Tibial nerve (tissue), 4 donors: ENCODE data around the gene SEMA4C. TPM values are rescaled to one million over a fixed set of nuclear protein-coding genes. Genes with fewer than 3 reads are reported as not detected.

Experiments
- DNase-seq, 2 donors: peaks; one replicate each; pipeline ENCODE4 v3.0.0-alpha.2; 2019; ENCODE audit warnings: low spot score in 2 of 2
- H3K27ac ChIP-seq, 4 donors: fragments of 200-600 bp; sonication (generic) in 3 of 4; one replicate each; pipeline ENCODE4 v1.5.1; 2017 to 2019; ENCODE audit warnings: mild to moderate bottlenecking in 1 of 4
- H3K27me3 ChIP-seq, 2 donors: fragments of 200-600 bp; sonication (generic) in 1 of 2; one replicate each; pipeline versions ENCODE4 v1.5.1 to v1.6.0; 2017 to 2019
- H3K36me3 ChIP-seq, 3 donors: fragments of 200-600 bp; sonication (generic); one replicate each; pipeline ENCODE4 v1.5.1; 2018 to 2019
- H3K4me1 ChIP-seq, 4 donors: fragments of 200-600 bp; sonication (generic) in 3 of 4; one replicate each; pipeline ENCODE4 v1.5.1; 2017 to 2019
- H3K4me3 ChIP-seq, 4 donors: fragments of 200-600 bp; sonication (generic) in 3 of 4; one replicate each; pipeline ENCODE4 v1.5.1; 2017 to 2019; ENCODE audit warnings: mild to moderate bottlenecking in 1 of 4, moderate library complexity in 1 of 4
- H3K9me3 ChIP-seq, 4 donors: fragments of 200-600 bp; sonication (generic) in 3 of 4; one replicate each; pipeline ENCODE4 v1.5.1; 2017 to 2019
- EP300 ChIP-seq, 2 donors: sonication (generic); formaldehyde crosslinking; IDR thresholded peaks; one replicate each; pipeline ENCODE4 v1.6.1; 2017; ENCODE audit warnings: antibody characterized with exemption in 2 of 2, mild to moderate bottlenecking in 1 of 2
- POLR2A ChIP-seq, 2 donors: fragments of 450-650 bp; IDR thresholded peaks; one replicate each; pipeline ENCODE4 v1.6.1; 2017; ENCODE audit warnings: antibody characterized with exemption in 2 of 2, mild to moderate bottlenecking in 2 of 2, moderate library complexity in 2 of 2
- WGBS, 2 donors: methylation state at CpG; one replicate each; pipeline ENCODE4 v1.1.5; 2018; 5-methylcytosine and 5-hydroxymethylcytosine counted together
- total RNA-seq, 4 donors: library from RNA; depleted of rRNA; stranded (reverse); fragments of >200 nt; gene quantifications; one replicate each; pipeline ENCODE4 v1.1.0, GENCODE V29; 2016
- TF ChIP-seq, protein P1 (sequence below), 5 experiments: fragments of 200-600 bp in 3 of 5; fragments of 450-650 bp in 2 of 5; sonication (generic) in 3 of 5; IDR thresholded peaks; one replicate each; pipeline ENCODE4 v1.5.1; 2016 to 2019; ENCODE audit warnings: antibody characterized with exemption in 5 of 5, mild to moderate bottlenecking in 3 of 5, moderate library complexity in 2 of 5

The SEMA4C gene
- total RNA-seq, 4 donors from 2014 or later, result 120 to 181 (median 147) TPM

DNA sequence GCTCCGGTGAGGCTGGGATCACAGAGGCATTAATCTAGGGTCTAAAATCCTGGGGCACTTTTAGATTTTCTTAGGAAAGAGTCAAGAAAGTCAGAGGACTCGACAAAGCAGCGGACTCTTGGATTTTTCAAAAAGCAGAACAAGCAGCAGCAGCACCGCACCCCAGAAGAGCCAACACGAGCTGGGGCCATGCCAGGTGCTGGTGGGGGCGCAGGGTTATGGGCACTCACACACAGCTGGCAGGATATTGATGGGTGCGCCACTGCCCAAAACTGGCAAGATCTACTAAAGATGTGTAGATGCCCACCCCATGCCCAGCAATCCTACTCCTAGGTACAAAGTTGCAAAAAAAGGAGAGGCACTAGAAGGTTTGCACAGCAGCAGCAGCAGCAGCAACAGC lies 33.9 kb upstream of the SEMA4C start:
- Histone ChIP-seq H3K4me1 (peaks cover 0 to 39% (median 25%) of the 10 kb centered on the region in 4 donors), H3K4me3 (no peak overlapping the region), H3K36me3 (no peaks in the 10 kb centered on the region), H3K27ac (peak overlapping the region; percentile 5 to 71 (median 52)), H3K27me3 (no peaks in the 10 kb centered on the region), H3K9me3 (no peaks in the 10 kb centered on the region)
- DNase-seq, result no peak
- WGBS, 2 donors, result 53 to 60% methylated on average over 7 of the region's 7 CpGs
- TF ChIP-seq POLR2A (IDR thresholded peaks at IDR 0.05), result no peak
- TF ChIP-seq EP300 (IDR thresholded peaks at IDR 0.05), result no peak
- TF ChIP-seq, protein P1, sequence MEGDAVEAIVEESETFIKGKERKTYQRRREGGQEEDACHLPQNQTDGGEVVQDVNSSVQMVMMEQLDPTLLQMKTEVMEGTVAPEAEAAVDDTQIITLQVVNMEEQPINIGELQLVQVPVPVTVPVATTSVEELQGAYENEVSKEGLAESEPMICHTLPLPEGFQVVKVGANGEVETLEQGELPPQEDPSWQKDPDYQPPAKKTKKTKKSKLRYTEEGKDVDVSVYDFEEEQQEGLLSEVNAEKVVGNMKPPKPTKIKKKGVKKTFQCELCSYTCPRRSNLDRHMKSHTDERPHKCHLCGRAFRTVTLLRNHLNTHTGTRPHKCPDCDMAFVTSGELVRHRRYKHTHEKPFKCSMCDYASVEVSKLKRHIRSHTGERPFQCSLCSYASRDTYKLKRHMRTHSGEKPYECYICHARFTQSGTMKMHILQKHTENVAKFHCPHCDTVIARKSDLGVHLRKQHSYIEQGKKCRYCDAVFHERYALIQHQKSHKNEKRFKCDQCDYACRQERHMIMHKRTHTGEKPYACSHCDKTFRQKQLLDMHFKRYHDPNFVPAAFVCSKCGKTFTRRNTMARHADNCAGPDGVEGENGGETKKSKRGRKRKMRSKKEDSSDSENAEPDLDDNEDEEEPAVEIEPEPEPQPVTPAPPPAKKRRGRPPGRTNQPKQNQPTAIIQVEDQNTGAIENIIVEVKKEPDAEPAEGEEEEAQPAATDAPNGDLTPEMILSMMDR (IDR thresholded peaks at IDR 0.05), result no peak

DNA sequence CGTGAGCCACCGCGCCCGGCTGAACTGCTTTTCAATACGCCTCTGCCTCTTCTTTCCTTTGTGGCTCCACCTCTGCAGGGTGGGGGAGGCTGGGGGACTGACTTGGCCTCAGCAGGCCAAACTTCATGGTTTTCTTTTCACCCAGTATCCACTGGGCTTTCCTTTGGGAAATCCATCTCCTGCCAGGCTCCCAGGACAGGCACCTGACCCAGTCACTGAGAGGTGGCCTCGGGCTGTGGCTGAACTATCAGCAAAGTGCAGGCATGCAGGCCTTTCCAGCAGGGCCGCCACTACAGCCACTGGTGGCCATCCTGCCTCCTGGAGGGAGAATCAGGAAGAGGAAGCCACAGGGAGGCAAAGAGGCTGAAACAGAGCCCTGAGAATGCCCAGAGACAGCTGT lies 33.4 kb upstream of the SEMA4C start:
- Histone ChIP-seq H3K4me1 (peaks cover 0 to 34% (median 25%) of the 10 kb centered on the region in 4 donors), H3K27me3 (no peaks in the 10 kb centered on the region), H3K9me3 (no peaks in the 10 kb centered on the region), H3K36me3 (no peaks in the 10 kb centered on the region), H3K27ac (peak overlapping the region in 3 of 4 donors; percentile 40 to 71 (median 65)), H3K4me3 (no peak overlapping the region)
- no peak for DNase-seq
- 85 to 86% methylated on average over 6 to 7 of the region's 7 CpGs for WGBS, 2 donors
- TF ChIP-seq EP300 (IDR thresholded peaks at IDR 0.05) (no peak), POLR2A (IDR thresholded peaks at IDR 0.05) (no peak)
- TF ChIP-seq, protein P1 (IDR thresholded peaks at IDR 0.05), result no peak

DNA sequence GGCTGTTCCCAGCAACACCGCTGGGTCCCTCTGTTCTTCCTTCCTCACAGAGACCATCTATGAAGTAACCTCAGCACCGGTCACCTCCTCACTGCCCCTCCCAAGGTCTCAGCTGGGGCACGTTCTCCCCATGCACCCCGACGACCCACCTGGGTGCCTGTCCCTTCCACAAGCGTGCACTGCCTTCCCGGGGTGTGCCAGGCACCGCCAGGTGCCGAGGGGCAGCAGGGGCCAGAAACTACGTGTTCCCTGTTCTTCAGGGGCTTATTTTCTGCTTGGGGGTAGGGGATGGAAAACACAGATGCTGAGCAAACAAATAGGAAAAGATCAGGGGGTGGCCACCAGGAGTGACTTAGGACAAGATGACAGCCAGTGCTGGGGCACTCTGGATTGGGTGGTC lies 30.4 kb upstream of the SEMA4C start:
- 85 to 89% methylated on average over 10 of the region's 10 CpGs for WGBS, 2 donors

DNA sequence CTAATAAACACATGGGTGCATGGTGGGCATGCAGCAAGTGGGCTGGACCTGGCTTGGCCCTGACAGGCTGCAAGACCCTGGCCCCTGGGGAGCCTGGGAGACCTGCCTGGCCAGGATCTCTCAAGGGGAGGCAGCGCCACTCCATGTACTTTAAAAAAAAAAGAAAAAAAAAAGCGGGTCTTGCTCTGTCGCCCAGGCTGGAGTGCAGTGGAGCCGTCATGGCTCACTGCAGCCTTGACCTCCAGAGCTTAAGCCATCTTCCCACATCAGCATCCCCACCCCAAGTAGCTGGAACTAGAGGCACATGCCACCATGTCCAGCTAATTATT lies 29.5 kb upstream of the SEMA4C start:
- DNase-seq, result no peak
- H3K4me3 ChIP-seq, result no peak overlapping the region
- H3K27ac ChIP-seq, result no peak overlapping the region
- H3K27me3 ChIP-seq, result no peaks in the 10 kb centered on the region
- WGBS, 2 donors, result 87 to 88% methylated on average over 4 of the region's 4 CpGs
- peaks cover 0 to 29% (median 13%) of the 10 kb centered on the region in 4 donors for H3K4me1 ChIP-seq
- H3K36me3 ChIP-seq, result no peaks in the 10 kb centered on the region
- TF ChIP-seq EP300 (IDR thresholded peaks at IDR 0.05) (no peak), POLR2A (IDR thresholded peaks at IDR 0.05) (no peak)
- TF ChIP-seq, protein P1 (IDR thresholded peaks at IDR 0.05), result no peak
- H3K9me3 ChIP-seq, result no peaks in the 10 kb centered on the region

More for the DNA sequence above, 30.4 kb upstream of the SEMA4C start:
- H3K9me3 ChIP-seq, result no peaks in the 10 kb centered on the region
- H3K4me3 ChIP-seq, result no peak overlapping the region
- no peaks in the 10 kb centered on the region for H3K36me3 ChIP-seq
- peaks cover 0 to 24% (median 11%) of the 10 kb centered on the region in 4 donors for H3K4me1 ChIP-seq
- no peak for DNase-seq
- TF ChIP-seq, protein P1 (IDR thresholded peaks at IDR 0.05), result no peak
- TF ChIP-seq POLR2A (IDR thresholded peaks at IDR 0.05) (no peak), EP300 (IDR thresholded peaks at IDR 0.05) (no peak)
- no peak overlapping the region for H3K27ac ChIP-seq
- no peaks in the 10 kb centered on the region for H3K27me3 ChIP-seq

DNA sequence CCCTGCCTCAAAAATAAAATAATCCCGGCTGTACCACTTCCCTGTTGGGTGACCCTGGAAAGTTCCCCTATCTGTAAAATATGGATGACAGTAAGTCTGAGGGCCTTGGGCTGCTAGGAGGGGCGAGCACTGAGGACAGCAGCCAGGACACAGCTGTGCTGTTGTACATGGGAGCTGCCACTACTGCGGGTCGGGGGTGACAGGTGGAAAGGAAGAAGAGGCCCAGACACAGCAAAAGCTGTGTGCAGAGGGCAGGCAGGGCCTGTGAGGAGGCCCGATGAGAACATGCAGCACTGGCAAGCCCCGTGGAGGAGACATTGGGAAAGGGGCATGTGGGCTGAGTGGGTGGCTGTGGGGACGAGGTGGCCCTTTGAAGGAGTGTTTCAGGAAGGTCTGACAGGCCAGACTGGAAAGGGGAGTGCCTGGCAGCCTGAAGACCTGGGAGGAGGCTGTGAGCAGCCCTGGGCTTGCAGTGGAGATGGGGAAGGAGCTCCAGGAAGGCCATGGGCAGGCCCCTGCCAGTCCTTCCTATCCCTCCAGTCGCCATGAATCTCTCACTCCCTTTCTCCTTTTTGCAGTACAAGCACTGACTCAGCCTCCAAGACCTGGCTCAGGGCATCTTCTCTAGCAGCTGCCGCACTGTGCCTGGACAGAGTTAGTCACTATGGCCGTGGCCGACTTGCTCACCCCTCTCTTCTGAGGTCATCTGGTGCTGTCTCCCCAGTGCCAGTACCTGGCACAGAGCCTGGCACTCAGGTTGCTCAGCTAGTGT lies 28.9 kb upstream of the SEMA4C start:
- Histone ChIP-seq H3K4me1 (peaks cover 0 to 25% (median 13%) of the 10 kb centered on the region in 4 donors), H3K27me3 (no peaks in the 10 kb centered on the region), H3K27ac (no peak overlapping the region), H3K36me3 (no peaks in the 10 kb centered on the region), H3K4me3 (no peak overlapping the region), H3K9me3 (no peaks in the 10 kb centered on the region)
- TF ChIP-seq, protein P1 (IDR thresholded peaks at IDR 0.05), result no peak
- no peak for TF ChIP-seq POLR2A (IDR thresholded peaks at IDR 0.05)
- TF ChIP-seq EP300 (IDR thresholded peaks at IDR 0.05), result no peak
- WGBS, 2 donors, result 74 to 81% methylated on average over 11 of the region's 11 CpGs
- no peak for DNase-seq
